ENCODE results near the gene TAMM41.

The TAMM41 gene

DNA sequence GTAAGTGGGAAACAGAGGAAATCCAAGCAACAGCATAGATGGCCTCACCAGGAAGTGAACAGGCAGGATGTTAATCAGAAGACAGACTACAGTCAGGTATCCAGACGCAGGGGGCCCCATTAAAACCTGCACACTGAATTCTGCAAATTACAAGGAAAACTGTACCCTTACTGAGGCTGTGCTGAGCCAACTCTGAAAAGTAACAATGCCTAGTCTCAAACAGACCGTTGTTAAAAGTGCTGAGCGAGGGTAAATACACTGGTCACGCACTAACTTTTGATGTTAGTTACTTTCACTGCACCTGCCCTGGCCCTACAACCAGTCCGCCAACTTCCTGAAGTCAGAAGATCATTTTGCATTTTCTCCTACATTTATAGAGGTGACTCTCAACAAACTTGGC, 1.0 kb downstream of the TAMM41 start:
- H3K27ac ChIP-seq: peak overlapping the region; percentile 72; the same call in 1 of the 2 replicates
- H3K4me3 ChIP-seq: peak overlapping the region; percentile 81
- peak overlapping the region; percentile 87 for H3K9ac ChIP-seq
- no peaks in the 10 kb centered on the region for H4K20me1 ChIP-seq
- TF ChIP-seq Cebpa-rat (IDR thresholded peaks at IDR 0.05): no peak
- H3K4me2 ChIP-seq: peak overlapping the region; percentile 84
- peaks cover 14% of the 10 kb centered on the region; the same call in 1 of the 2 replicates for H3K27me3 ChIP-seq
- peaks cover 35% of the 10 kb centered on the region for H3K36me3 ChIP-seq
- H3K4me1 ChIP-seq: peaks cover 17% of the 10 kb centered on the region
- peaks cover 3% of the 10 kb centered on the region for H3K9me3 ChIP-seq

- Histone ChIP-seq H3K27ac (no peak overlapping the region), H3K9me3 (peaks cover 11% of the 10 kb centered on the region), H3K4me3 (no peak overlapping the region), H3K4me2 (peak overlapping the region; percentile 84), H3K36me3 (peaks cover 42% of the 10 kb centered on the region), H3K27me3 (peaks cover 14% of the 10 kb centered on the region; the same call in 1 of the 2 replicates), H4K20me1 (no peaks in the 10 kb centered on the region), H3K9ac (no peak overlapping the region), H3K4me1 (peaks cover 17% of the 10 kb centered on the region)
- no peak for TF ChIP-seq Cebpa-rat (IDR thresholded peaks at IDR 0.05)
Observed at GRCh38 chr3:11844891-11845290, 1.8 kb downstream of the TAMM41 start.

GRCh38 chr3:11835028-11835639, 11.6 kb downstream of the TAMM41 start:
- H3K27me3 ChIP-seq: no peaks in the 10 kb centered on the region
- no peak for TF ChIP-seq Cebpa-rat (IDR thresholded peaks at IDR 0.05)
- H3K9ac ChIP-seq: no peak overlapping the region
- no peak overlapping the region for H3K4me3 ChIP-seq
- H4K20me1 ChIP-seq: 0 out of 2 replicates have a peak, but pooled peaks cover 14% of the 10 kb centered on the region
- no peaks in the 10 kb centered on the region for H3K4me1 ChIP-seq
- H3K9me3 ChIP-seq: peaks cover 9% of the 10 kb centered on the region
- no peak overlapping the region for H3K4me2 ChIP-seq
- H3K27ac ChIP-seq: no peak overlapping the region
- H3K36me3 ChIP-seq: peaks cover 76% of the 10 kb centered on the region

GRCh38 chr3:11832981-11833905, 13.4 kb downstream of the TAMM41 start:
- no peak for TF ChIP-seq Cebpa-rat (IDR thresholded peaks at IDR 0.05)
- Histone ChIP-seq H3K4me1 (no peaks in the 10 kb centered on the region), H3K4me2 (no peak overlapping the region), H3K9ac (no peak overlapping the region), H3K9me3 (no peaks in the 10 kb centered on the region), H3K4me3 (no peak overlapping the region), H3K27ac (no peak overlapping the region), H3K27me3 (no peaks in the 10 kb centered on the region), H3K36me3 (peaks cover 74% of the 10 kb centered on the region), H4K20me1 (0 out of 2 replicates have a peak, but pooled peaks cover 14% of the 10 kb centered on the region)

- Histone ChIP-seq H3K9ac (no peak overlapping the region), H3K27me3 (no peaks in the 10 kb centered on the region), H3K27ac (no peak overlapping the region), H3K4me1 (no peaks in the 10 kb centered on the region), H4K20me1 (no peaks in the 10 kb centered on the region), H3K4me2 (no peak overlapping the region), H3K9me3 (no peaks in the 10 kb centered on the region), H3K36me3 (peaks cover 87% of the 10 kb centered on the region), H3K4me3 (no peak overlapping the region)
- TF ChIP-seq Cebpa-rat (IDR thresholded peaks at IDR 0.05): no peak
Observed at GRCh38 chr3:11829416-11829815, 17.3 kb downstream of the TAMM41 start.

DNA sequence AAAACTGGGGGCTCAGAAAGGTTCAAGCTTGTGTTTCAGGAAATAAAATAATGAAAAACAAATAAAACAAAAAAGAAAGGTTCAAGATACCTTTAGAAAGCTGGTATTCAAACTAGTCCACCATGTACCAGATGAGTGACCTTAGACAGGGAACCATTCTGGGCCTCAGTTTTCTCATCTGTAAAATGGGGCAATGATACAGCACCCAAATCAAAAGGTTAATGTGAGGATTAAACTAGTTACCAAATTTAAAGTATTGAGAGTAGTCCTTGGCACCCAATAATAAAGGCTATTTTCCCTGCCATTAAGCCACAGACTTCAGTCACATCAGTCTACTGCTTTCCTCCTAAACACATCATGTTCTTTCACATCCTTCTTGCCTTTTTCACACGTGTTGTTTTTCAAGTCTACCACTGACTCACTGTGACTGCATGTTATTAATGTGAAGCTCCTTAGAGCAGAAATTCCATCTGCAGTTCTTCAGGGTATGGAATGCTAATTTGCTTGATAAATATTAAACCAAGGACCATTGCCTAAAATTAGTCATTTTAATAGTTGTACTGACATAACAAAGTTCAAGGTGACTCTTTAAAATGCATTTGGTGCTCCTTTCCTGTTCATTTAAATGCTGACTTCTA, 19.9 kb downstream of the TAMM41 start:
- Histone ChIP-seq H3K4me2 (no peak overlapping the region), H3K9me3 (no peaks in the 10 kb centered on the region), H4K20me1 (no peaks in the 10 kb centered on the region), H3K27me3 (no peaks in the 10 kb centered on the region), H3K4me3 (no peak overlapping the region), H3K27ac (no peak overlapping the region), H3K9ac (no peak overlapping the region), H3K4me1 (no peaks in the 10 kb centered on the region), H3K36me3 (peaks cover 77% of the 10 kb centered on the region)
- TF ChIP-seq Cebpa-rat (IDR thresholded peaks at IDR 0.05): no peak

DNA sequence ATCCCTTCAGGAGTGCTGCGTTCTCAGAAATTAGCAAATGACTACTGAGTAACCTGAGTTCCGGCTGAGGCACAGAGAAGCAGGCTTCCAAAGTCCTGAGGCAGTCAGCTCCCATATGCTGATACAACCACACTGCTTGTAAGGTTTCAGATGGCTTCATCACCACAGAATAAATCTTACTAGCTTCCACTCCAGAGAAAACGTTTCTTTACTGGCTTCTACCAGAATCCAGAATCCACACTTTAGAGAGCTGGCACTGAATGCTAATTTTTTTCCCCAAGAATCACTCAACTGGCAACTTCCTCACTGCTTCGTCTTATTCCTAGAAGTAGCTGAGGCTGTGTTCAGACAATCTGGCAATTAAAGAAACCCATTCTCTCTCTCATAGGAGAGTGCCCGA, 21.4 kb downstream of the TAMM41 start:
- Histone ChIP-seq H3K36me3 (peaks cover 82% of the 10 kb centered on the region), H4K20me1 (no peaks in the 10 kb centered on the region), H3K9ac (no peak overlapping the region), H3K27me3 (no peaks in the 10 kb centered on the region), H3K4me2 (no peak overlapping the region), H3K4me3 (no peak overlapping the region), H3K27ac (no peak overlapping the region), H3K9me3 (no peaks in the 10 kb centered on the region), H3K4me1 (no peaks in the 10 kb centered on the region)
- no peak for TF ChIP-seq Cebpa-rat (IDR thresholded peaks at IDR 0.05)

- no peak overlapping the region for H3K9ac ChIP-seq
- no peak overlapping the region for H3K4me2 ChIP-seq
- peaks cover 10% of the 10 kb centered on the region for H3K4me1 ChIP-seq
- no peak overlapping the region for H3K4me3 ChIP-seq
- no peaks in the 10 kb centered on the region for H3K9me3 ChIP-seq
- no peaks in the 10 kb centered on the region for H4K20me1 ChIP-seq
- H3K27me3 ChIP-seq: no peaks in the 10 kb centered on the region
- H3K36me3 ChIP-seq: peaks cover 56% of the 10 kb centered on the region
- no peak overlapping the region for H3K27ac ChIP-seq
- TF ChIP-seq Cebpa-rat (IDR thresholded peaks at IDR 0.05): no peak
Observed at GRCh38 chr3:11820531-11821041, 26.1 kb downstream of the TAMM41 start.

DNA sequence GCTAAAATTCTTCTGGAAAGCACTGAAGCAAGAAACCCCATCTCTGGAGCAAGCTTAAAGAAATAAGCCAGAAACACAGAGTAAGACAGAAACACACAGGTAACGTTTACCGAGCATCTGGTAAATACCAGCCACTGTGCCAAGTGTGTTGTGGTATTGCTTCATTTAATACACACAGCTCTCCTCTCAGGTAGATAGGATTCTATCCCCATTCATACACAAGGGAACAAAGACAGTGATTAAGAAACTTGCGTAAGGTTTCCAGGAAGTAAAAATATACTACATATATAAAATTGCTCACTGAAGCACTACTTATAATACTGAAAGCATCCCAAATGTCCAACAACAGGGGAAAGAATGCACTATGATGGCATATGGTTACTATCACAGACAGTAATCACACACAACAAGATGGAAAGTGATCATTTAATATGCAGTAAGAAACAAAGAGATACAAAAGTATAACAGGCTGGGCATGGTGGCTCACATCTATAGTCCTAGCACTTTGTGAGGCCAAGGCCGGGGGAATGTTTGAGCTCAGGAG, 27.5 kb downstream of the TAMM41 start:
- H3K27me3 ChIP-seq: no peaks in the 10 kb centered on the region
- H4K20me1 ChIP-seq: no peaks in the 10 kb centered on the region
- peaks cover 54% of the 10 kb centered on the region for H3K36me3 ChIP-seq
- no peak overlapping the region for H3K27ac ChIP-seq
- H3K9me3 ChIP-seq: no peaks in the 10 kb centered on the region
- no peak for TF ChIP-seq Cebpa-rat (IDR thresholded peaks at IDR 0.05)
- H3K4me3 ChIP-seq: no peak overlapping the region
- no peak overlapping the region for H3K4me2 ChIP-seq
- peaks cover 10% of the 10 kb centered on the region for H3K4me1 ChIP-seq
- no peak overlapping the region for H3K9ac ChIP-seq
